ENCODE measurements around the gene ANKZF1.
"Not testable (repeated sequence)": the region's sequence is repeated elsewhere in the genome, so short reads cannot be mapped to it uniquely, and the experiment has no call there.

ANKZF1 gene, protein sequence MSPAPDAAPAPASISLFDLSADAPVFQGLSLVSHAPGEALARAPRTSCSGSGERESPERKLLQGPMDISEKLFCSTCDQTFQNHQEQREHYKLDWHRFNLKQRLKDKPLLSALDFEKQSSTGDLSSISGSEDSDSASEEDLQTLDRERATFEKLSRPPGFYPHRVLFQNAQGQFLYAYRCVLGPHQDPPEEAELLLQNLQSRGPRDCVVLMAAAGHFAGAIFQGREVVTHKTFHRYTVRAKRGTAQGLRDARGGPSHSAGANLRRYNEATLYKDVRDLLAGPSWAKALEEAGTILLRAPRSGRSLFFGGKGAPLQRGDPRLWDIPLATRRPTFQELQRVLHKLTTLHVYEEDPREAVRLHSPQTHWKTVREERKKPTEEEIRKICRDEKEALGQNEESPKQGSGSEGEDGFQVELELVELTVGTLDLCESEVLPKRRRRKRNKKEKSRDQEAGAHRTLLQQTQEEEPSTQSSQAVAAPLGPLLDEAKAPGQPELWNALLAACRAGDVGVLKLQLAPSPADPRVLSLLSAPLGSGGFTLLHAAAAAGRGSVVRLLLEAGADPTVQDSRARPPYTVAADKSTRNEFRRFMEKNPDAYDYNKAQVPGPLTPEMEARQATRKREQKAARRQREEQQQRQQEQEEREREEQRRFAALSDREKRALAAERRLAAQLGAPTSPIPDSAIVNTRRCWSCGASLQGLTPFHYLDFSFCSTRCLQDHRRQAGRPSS
- 81.6 to 133 reads per million in 2 donors for total RNA-seq

DNA sequence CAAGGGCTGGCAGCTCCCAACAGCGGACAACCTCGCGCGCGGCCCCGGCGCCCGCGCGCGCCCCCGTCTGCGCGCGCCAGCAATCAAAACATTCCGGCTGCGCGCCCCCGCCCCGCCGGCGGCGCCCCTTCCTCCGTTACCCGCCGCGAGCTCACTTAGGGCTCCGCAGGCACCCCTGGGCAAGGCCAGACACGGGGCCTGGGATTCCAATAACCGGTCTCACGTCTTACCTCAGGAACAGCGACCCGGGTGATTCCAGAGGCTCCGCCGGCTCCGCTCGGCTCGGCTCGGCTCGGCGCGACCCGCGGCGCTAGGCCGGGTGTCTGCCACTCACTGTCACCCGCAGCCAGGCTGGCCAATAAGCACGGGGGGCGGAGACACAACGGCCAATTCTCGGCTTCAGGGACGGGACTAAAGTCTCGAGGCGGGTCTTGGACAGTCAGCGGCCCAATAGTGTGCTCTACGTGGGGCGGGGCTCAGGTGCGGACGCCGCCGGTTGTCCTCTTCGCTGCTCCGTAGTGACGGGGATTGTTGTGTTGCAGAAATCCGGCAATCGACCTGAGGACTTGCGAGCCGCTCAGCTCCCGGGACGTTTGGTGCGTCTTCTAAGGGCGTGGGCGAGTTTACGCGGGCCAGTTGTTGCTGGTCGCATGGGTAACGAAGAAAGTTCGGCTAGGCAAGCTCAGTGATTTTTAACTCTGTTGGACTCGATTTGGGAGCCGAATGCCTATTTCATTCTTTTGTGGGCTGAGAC is at the start of gene ANKZF1, which contains the start of gene ATG9A:
Gene ANKZF1, plus strand, starts transcription at position 502 of the 754 bp plus-strand sequence. CDS start 452 bp downstream, outside the sequence.
Gene ATG9A, minus strand, starts transcription at position 332 of the 754 bp plus-strand sequence. CDS start 1,612 bp downstream, outside the sequence.
- peak; percentile 94 for DNase-seq

DNA sequence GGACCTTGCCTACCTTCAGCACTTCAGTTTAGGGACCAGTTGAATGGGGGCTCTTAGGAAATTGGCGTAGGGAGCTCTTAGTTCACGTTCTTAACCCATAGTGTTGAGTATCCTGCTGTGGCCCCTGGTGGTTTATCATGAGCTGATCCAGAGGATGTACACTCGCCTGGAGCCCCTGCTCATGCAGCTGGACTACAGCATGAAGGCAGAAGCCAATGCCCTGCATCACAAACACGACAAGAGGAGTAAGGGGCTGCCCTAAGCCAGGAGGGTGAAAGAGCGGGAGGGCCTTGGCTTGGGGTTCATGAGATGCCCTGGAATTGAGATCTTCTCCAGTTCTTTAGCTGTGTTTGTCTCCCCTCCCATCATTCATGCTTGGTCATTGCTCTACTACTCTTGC is 48.6 kb upstream of the ANKZF1 start:
- no peak for DNase-seq

DNA sequence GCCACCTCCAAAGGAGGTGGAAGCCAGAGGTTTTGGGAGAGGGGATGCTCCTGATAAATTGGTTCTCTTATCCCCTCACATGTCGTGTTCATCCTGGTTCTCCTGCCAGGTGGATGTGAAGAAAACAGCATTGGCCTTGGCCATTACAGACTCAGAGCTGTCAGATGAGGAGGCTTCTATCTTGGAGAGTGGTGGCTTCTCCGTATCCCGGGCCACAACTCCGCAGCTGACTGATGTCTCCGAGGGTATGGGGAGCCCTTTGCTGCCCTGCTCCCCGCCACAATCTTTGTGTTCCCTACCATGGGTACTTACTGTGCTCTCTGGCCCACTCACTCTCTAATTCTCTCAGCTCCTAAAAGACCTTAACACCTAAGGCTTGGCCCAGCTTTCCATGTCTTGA is 48.1 kb upstream of the ANKZF1 start:
- no peak for DNase-seq

DNA sequence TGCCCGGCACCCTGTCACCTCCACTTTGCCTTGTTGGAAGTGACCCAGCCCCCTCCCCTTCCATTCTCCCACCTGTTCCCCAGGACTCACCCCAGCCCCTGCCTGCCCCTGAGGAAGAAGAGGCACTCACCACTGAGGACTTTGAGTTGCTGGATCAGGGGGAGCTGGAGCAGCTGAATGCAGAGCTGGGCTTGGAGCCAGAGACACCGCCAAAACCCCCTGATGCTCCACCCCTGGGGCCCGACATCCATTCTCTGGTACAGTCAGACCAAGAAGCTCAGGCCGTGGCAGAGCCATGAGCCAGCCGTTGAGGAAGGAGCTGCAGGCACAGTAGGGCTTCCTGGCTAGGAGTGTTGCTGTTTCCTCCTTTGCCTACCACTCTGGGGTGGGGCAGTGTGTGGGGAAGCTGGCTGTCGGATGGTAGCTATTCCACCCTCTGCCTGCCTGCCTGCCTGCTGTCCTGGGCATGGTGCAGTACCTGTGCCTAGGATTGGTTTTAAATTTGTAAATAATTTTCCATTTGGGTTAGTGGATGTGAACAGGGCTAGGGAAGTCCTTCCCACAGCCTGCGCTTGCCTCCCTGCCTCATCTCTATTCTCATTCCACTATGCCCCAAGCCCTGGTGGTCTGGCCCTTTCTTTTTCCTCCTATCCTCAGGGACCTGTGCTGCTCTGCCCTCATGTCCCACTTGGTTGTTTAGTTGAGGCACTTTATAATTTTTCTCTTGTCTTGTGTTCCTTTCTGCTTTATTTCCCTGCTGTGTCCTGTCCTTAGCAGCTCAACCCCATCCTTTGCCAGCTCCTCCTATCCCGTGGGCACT is 47.1 kb upstream of the ANKZF1 start:
- no peak for DNase-seq

DNA sequence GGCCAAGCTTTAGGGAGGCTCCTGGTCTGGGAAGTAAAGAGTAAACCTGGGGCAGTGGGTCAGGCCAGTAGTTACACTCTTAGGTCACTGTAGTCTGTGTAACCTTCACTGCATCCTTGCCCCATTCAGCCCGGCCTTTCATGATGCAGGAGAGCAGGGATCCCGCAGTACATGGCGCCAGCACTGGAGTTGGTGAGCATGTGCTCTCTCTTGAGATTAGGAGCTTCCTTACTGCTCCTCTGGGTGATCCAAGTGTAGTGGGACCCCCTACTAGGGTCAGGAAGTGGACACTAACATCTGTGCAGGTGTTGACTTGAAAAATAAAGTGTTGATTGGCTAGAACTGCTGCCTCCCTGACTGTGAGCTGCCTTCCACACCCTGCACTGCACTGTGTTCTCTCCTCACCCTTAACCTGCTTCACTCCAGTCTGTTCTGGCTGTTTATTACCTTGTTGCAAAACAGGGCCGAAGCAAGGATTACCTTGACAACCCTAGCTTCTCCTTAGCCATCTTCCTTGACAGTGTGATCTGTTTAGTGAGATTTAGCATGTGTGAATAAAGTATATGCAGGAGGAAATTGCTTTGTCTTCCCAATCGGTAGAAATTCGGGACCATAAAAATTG is 46.3 kb upstream of the ANKZF1 start:
- no peak for DNase-seq

DNA sequence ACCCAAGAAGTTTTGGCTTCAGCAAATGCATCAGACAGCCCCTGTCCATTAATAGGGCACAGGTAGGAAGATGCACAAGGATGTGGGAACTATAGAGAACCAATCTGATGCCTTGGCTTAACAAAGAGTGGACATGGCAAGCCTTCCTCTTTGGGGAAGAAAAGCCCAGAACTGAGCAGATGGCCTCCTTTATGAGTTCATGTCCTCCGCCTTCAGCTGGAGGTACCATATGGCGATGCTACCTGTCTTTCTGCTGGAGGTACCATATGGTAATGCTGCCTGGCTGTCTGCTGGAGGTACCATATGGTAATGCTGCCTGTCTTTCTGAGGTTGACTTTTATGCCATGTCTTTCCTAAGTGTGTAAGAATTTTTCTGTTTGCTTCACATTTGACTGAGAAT is 45.5 kb upstream of the ANKZF1 start:
- no peak for DNase-seq

DNA sequence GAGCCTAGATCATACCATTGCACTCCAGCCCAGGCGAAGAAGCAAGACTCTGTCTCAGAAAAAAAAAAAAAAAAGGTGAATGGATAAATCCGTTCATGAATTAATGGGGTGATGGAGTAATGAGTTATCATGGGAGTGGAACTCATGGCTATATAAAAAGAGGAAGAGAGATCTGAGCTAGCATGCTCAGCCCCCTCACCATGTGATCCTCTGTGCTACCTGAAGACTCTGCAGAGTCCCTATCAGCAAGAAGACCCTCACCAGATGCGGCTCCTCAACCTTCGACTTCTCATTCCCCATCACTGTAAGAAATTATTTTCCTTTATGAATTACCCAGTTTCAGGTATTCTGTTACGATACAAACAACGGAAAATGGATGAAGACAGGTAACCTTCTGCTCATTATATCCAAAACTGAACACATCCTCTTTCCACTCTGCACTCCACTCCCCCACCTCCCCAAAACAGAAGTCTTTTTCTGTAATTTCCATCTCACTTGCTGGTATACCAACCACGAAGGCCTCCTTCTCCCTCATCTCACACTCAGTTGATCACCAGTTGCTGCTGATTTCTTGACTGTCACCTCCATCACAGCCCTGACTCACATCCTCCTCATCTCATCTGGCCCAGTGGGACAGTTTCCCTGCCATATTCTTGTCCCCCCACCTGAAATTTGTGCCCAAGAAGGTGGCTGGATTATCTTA is 42.7 kb upstream of the ANKZF1 start:
- no peak for DNase-seq

DNA sequence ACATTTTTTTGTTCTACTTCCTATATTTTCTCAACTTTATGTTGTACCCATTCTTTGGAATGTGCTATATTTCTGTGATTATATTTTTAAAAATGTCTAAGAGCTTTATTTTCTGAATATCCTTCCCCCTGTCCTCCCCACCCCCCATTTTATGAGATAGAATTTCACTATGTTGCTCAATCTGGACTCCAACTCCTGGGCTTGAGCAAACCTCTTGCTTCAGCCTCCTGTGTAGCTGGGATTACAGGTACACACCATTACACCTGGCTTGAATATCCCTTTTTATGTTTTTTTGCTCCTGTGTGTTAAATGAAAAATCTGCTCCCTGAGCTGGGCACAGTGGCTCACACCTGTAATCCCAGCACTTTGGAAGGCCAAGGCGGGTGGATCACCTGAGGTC is 32.2 kb upstream of the ANKZF1 start:
- DNase-seq: no peak

DNA sequence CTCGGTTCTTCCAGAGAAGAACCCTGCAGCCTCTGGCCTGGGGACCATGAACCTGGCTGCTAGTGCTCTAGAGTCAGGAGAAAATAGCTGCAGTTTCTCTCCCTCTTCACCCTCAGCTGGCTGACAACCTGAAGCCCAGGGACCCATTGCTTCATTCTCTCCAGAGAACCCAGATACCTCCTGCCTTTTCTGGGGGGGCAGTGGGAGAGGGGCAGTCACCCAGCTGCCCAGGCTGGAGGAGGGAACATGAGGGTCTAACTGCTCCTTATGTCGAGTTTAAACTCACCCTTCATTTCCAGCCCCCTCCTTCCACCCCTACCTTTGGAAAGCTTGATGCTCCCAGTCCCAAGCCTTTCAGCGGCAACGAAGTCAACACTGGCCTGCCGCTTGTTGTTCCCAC is 30.6 kb upstream of the ANKZF1 start:
- DNase-seq: no peak

DNA sequence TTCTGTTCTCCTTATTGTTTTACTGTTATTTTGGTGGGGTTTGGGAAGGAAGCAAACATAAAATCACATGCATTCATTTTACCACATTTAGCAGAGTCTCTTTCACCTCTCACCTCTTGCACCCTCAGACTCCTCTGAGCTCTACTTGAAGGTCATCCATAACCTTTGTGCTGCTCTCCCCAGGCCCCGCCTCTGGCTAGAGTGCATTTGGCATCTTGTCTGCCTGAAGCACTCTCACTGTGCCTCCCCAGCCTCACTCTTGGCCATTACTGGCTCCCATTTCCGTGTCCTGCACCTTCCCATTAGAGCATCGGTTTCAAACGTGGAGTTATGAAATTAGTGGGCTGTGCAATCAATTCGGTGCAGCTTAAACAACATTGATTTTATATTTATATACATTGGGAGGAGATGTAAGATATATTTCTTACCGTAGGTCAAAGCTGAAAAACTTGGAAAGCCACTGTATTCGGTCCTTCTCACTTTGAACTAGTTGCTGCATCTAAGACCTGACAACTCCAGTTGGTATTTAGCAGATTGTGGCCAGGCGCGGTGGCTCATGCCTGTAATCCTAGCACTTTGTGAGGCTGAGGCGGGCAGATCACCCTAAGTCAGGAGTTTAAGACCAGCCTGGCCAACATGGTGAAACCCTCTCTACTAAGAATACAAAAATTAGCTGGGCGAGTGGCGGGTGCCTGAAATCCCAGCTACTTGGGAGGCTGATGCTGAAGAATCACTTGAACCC is 30.0 kb upstream of the ANKZF1 start:
- no peak for DNase-seq

DNA sequence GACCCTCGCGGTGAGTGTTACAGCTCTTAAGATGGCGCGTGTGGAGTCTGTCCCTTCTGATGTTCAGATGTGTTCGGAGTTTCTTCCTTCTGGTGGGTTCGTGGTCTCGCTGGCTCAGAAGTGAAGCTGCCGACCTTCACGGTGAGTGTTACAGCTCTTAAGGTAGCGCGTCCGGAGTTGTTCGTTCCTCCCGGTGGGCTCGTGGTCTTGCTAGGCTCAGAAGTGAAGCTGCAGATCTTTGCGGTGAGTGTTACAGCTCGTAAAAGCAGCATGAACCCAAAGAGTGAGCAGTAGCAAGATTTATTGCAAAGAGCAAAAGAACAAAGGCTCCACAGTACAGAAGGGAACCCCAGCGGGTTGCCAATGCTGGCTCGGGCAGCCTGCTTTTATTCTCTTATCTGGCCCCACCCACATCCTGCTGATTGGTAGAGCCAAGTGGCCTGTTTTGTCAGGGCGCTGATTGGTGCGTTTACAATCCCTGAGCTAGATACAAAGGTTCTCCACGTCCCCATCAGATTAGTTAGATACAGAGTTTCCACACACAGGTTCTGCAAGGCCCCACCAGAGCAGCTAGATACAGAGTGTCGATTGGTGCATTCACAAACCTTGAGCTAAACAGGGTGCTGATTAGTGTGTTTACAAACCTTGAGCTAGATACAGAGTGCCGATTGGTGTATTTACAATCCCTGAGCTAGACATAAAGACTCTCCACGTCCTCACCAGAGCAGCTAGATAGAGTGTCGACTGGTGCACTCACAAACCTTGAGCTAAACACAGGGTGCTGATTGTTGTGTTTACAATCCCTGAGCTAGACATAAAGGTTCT is 28.9 kb upstream of the ANKZF1 start:
- DNase-seq: not testable (repeated sequence)

DNA sequence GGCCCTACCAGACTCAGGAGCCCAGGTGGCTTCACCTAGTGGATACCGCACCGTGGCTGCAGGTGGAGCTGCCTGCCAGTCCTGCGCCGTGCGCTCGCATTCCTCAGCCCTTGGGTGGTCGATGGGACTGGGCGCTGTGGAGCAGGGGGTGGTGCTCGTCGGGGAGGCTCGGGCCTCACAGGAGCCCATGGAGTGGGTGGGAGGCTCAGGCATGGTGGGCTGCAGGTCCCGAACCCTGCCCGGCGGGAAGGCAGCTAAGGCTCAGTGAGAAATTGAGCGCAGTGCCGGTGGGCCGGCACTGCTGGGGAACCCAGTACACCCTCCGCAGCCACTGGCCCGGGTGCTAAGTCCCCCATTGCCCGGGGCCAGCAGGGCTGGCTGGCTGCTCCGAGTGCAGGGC is 28.3 kb upstream of the ANKZF1 start:
- DNase-seq: not testable (repeated sequence)

DNA sequence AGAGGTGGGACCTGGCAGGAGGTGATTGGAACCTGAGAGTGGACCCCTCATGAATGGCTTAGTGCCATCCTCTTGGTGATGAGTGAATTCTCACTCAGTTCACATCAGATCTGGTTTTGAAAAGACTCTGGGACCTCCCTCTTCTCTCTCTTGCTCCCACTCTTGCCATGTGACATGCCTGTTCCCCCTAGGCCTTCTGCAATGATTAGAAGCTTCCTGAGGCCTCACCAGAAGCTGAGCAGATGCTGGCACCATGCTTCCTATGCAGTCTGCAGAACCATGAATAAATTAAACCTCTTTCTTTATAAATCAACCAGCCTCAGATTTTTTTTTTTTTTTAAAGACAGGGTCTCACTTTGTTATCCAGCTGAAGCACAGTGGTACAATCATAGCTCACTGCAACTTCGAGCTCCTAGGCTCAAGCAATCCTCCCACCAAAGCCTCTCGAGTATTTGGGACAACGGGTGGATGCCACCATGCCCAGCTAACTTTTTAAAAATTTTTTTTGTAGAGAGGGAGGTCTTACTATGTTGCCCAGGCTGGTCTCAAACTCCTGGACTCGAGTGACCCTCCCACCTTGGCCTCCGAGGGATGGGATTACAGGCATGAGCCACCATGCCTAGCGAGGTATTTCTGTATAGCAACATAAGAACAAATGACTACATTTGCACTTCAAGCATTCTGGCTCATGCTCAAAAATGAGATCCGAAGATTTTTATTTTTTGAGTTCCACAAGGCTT is 25.0 kb upstream of the ANKZF1 start:
- no peak for DNase-seq

DNA sequence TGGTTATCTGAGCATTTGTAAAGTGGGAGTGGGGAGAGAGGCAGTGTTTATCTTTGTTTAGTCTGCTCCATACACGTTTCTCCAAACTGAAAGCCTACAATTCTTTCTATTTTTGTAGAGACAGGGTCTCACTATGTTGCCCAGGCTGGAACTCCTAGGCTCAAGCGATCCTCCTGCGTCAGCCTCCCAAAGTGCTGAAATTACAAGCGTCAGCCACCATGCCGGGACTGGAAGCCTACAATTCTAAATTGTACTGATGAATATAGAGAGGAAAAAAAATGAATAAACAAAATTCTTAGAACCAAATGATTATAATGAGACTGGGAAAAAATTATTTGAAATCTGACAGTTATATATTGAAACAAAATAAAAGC is 24.5 kb upstream of the ANKZF1 start:
- DNase-seq: no peak

DNA sequence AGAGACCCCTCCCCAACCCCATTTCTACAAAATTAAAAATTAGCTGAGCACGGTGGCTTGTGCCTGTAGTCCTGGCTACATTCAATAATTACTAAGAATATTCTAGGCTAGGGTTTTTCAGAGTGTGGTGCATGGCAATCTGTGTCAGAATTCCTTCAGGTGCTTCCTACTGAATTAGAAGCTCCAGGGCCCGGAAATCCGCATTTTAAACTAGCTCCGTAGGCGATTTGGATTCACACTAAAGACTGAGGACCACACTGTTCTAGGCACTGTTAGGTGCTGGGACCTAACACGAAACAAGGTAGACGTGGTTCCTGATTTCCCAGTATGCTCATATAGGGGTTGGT is 23.7 kb upstream of the ANKZF1 start:
- no peak for DNase-seq

DNA sequence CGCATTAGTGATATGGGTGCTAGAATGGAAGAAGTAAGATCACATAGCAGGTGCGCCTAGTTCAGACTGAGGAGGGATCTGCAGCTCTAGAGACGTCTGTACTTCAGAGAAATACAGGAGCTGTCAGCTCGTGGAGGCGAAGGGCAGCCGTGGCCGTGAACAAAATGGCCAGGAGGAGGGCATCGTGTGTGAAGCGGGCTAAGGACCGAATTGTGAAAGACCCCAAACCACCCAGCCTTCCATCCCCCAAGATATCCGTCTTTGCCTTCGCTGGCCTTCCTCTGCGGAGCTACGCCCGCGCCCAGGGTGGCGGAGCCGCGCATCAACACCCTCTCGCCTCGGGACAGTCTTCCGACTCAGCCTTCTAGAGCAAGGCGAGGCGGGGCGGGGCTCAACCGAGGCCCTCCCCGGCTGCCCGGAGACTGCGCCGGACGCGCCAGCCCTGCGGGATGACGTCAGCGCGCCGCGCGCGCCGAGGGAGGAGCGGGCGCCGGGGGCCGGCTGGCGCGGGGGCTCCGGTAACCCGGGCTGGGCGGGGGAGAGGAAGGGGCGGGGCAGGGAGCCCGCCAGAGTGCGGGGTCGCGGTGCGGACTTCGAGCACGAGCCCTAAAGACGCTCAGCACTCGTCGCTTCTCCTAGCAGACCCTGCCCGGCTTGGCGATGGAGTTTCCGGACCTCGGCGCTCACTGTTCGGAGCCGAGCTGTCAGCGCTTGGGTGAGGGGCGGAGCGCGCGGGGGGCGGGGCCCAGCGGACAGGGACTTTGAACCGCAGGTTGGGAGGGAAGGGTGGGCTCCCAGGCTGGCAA is 23.1 kb upstream of the ANKZF1 start, which contains the start of gene ZFAND2B:
Gene ZFAND2B, plus strand, starts transcription at position 455 of the 806 bp plus-strand sequence. Its CDS starts 206 bp downstream, at position 661.
- DNase-seq: peak; percentile 94

DNA sequence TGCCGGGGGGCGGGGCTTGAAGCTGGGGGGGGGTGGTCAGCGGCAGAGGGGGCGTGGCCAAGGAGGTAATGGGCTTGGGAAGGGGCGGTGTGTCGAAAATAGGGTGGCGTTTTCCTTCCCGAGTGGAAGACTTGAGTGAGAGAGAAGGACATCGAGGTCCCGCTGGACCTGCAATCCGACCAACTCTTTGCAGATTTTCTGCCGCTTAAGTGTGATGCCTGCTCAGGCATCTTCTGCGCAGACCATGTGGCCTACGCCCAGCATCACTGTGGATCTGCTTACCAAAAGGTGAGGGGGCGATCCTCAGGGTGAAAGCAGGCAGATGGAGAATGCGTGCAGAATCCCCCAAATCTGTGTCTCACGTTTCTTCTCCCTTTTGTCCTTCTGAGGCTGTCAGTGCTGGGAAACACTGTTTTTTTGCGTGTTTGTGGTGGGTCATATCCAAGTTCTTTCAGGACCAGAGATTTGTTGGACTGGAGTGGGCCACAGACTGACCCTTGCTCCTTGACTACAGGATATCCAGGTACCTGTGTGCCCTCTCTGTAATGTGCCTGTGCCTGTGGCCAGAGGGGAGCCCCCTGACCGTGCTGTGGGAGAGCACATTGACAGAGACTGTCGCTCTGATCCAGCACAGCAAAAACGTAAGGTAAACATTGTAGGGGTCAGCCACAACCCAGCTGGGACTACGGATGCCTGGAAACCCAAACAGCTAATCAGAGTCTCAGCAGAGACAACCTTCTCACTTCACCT is 22.3 kb upstream of the ANKZF1 start:
- no peak for DNase-seq
